CD8-positive, alpha-beta memory T cell (primary cell): ENCODE measurements around the gene TDRD15. TPM values are rescaled to one million over a fixed set of nuclear protein-coding genes. Genes with fewer than 3 reads are reported as not detected.
"Not testable (repeated sequence)": the region's sequence is repeated elsewhere in the genome, so short reads cannot be mapped to it uniquely, and the experiment has no call there.

Experiments used
- CTCF ChIA-PET: fragments of 350-600 bp; sonication (Branson Sonifier 250); formaldehyde crosslinking; loops from one replicate; lab custom pipeline; 2021; ENCODE audit warnings: antibody characterized with exemption; lab: Charles Lee
- POLR2A ChIA-PET: fragments of 350-600 bp; sonication (Branson Sonifier 250); formaldehyde crosslinking; loops from one replicate; lab custom pipeline; 2021; ENCODE audit warnings: antibody characterized with exemption; lab: Charles Lee
- DNase-seq, 5 donors: peaks; one replicate each; pipeline versions ENCODE4 v3.0.0 to v3.0.0-alpha.2; 2020 to 2022; ENCODE audit warnings: mixed read lengths in 1 of 5
- H3K27ac ChIP-seq: one replicate; pipeline ENCODE4 v1.7.0; 2013; ENCODE audit warnings: low read depth, mild to moderate bottlenecking, low read length, moderate library complexity
- H3K27me3 ChIP-seq: 2 replicates; pipeline ENCODE4 v1.7.0; 2013; ENCODE audit warnings: low read length, mild to moderate bottlenecking; ENCODE audit not compliant: insufficient read depth, poor library complexity, severe bottlenecking
- H3K36me3 ChIP-seq: 2 replicates; pipeline ENCODE4 v1.7.0; 2013; ENCODE audit warnings: mild to moderate bottlenecking, low read length, moderate library complexity; ENCODE audit not compliant: insufficient read depth
- H3K4me1 ChIP-seq: 2 replicates; pipeline ENCODE4 v1.7.0; 2013; ENCODE audit warnings: mild to moderate bottlenecking, low read length, moderate library complexity; ENCODE audit not compliant: insufficient read depth
- H3K4me3 ChIP-seq: 2 replicates; pipeline ENCODE4 v1.7.0; 2013; ENCODE audit warnings: mild to moderate bottlenecking, low read length
- H3K9me3 ChIP-seq: 2 replicates; pipeline ENCODE4 v1.7.0; 2013; ENCODE audit warnings: mild to moderate bottlenecking, low read length
- H3K27ac Mint-ChIP-seq, 8 donors: one replicate each; pipeline ENCODE4 v1.8.0; 2020 to 2021; ENCODE audit warnings: mixed read lengths in 8 of 8, mild to moderate bottlenecking in 6 of 8, inconsistent platforms in 3 of 8, moderate library complexity in 3 of 8
- H3K27me3 Mint-ChIP-seq, 2 donors: one replicate each; pipeline ENCODE4 v1.8.0; 2020 to 2021; ENCODE audit warnings: mixed read lengths in 2 of 2, mild to moderate bottlenecking in 1 of 2, moderate library complexity in 1 of 2
- H3K36me3 Mint-ChIP-seq, 3 donors: one replicate each; pipeline ENCODE4 v1.8.0; 2020 to 2021; ENCODE audit warnings: mixed read lengths in 3 of 3, inconsistent platforms in 1 of 3, mild to moderate bottlenecking in 1 of 3
- H3K4me1 Mint-ChIP-seq, 3 donors: one replicate each; pipeline ENCODE4 v1.8.0; 2020 to 2021; ENCODE audit warnings: mixed read lengths in 3 of 3, inconsistent platforms in 1 of 3, mild to moderate bottlenecking in 1 of 3
- H3K4me3 Mint-ChIP-seq, 7 donors: one replicate each; pipeline ENCODE4 v1.8.0; 2020 to 2021; ENCODE audit warnings: mixed read lengths in 7 of 7, mild to moderate bottlenecking in 6 of 7, moderate library complexity in 4 of 7, inconsistent platforms in 2 of 7
- H3K9me3 Mint-ChIP-seq, 5 donors: one replicate each; pipeline ENCODE4 v1.8.0; 2020 to 2022; ENCODE audit warnings: mixed read lengths in 5 of 5, mild to moderate bottlenecking in 3 of 5, moderate library complexity in 2 of 5, inconsistent platforms in 1 of 5
- polyA plus RNA-seq: library from polyadenylated mRNA; unstranded; fragments of 300-500 nt; fragmentation: Illumina TruSeq; gene quantifications from one replicate; pipeline ENCODE4 v1.2.3, GENCODE V29; 2021
- total RNA-seq, 2 experiments: library from RNA; stranded (reverse); gene quantifications; one replicate each; pipeline ENCODE4 v1.2.3, GENCODE V29; 2021

The TDRD15 gene
- total and polyA plus RNA-seq, 3 experiments from 2014 or later = 0.04 to 0.05 TPM; not detected in 1

- Histone ChIP-seq H3K4me3 (no peak overlapping the region), H3K27me3 (no peaks in the 10 kb centered on the region), H3K27ac (no peak overlapping the region), H3K4me1 (no peaks in the 10 kb centered on the region), H3K36me3 (no peaks in the 10 kb centered on the region), H3K9me3 (no peaks in the 10 kb centered on the region)
- Mint-ChIP-seq H3K27me3 (peaks cover 2 to 19% of the 10 kb centered on the region in 2 donors), H3K36me3 (no peaks in the 10 kb centered on the region), H3K27ac (no peak overlapping the region), H3K4me1 (no peaks in the 10 kb centered on the region), H3K9me3 (no peaks in the 10 kb centered on the region), H3K4me3 (no peak overlapping the region)
- CTCF ChIA-PET = interaction anchor here (1.8 kb wide), 1 partner anchor 456 kb away, joined by 4 read pairs; no protein-coding TSS in a partner anchor
- no peak for DNase-seq
- POLR2A ChIA-PET = no interaction called here
Observed at GRCh38 chr2:21117688-21118087, 6.1 kb upstream of the TDRD15 start.

GRCh38 chr2:21118302-21118920, 5.4 kb upstream of the TDRD15 start:
- H3K4me3 ChIP-seq = no peak overlapping the region
- no peaks in the 10 kb centered on the region for H3K9me3 ChIP-seq
- no peaks in the 10 kb centered on the region for H3K27me3 ChIP-seq
- H3K36me3 ChIP-seq = no peaks in the 10 kb centered on the region
- Mint-ChIP-seq H3K27me3 (peaks cover 2 to 17% of the 10 kb centered on the region in 2 donors), H3K4me3 (no peak overlapping the region), H3K36me3 (no peaks in the 10 kb centered on the region), H3K9me3 (no peaks in the 10 kb centered on the region), H3K27ac (no peak overlapping the region), H3K4me1 (no peaks in the 10 kb centered on the region)
- no peak for DNase-seq
- H3K4me1 ChIP-seq = no peaks in the 10 kb centered on the region
- no peak overlapping the region for H3K27ac ChIP-seq
- ChIA-PET POLR2A (no interaction called here), CTCF (no interaction called here)

GRCh38 chr2:21131861-21132260, 8.1 kb downstream of the TDRD15 start:
- H3K9me3 ChIP-seq = no peaks in the 10 kb centered on the region
- H3K9me3 Mint-ChIP-seq = no peaks in the 10 kb centered on the region

GRCh38 chr2:21135585-21135984, 11.8 kb downstream of the TDRD15 start:
- no peak overlapping the region for H3K4me3 ChIP-seq
- ChIA-PET CTCF (no interaction called here), POLR2A (no interaction called here)
- no peaks in the 10 kb centered on the region for H3K4me1 ChIP-seq
- no peaks in the 10 kb centered on the region for H3K36me3 ChIP-seq
- no peaks in the 10 kb centered on the region for H3K9me3 Mint-ChIP-seq
- H3K27me3 Mint-ChIP-seq = peaks cover 0 to 4% of the 10 kb centered on the region in 2 donors
- H3K9me3 ChIP-seq = no peaks in the 10 kb centered on the region
- no peaks in the 10 kb centered on the region for H3K27me3 ChIP-seq
- H3K36me3 Mint-ChIP-seq = peaks cover 0 to 3% (median 2%) of the 10 kb centered on the region in 3 donors
- no peak for DNase-seq
- no peak overlapping the region for H3K27ac Mint-ChIP-seq
- no peak overlapping the region for H3K4me3 Mint-ChIP-seq
- no peaks in the 10 kb centered on the region for H3K4me1 Mint-ChIP-seq
- no peak overlapping the region for H3K27ac ChIP-seq

More at GRCh38 chr2:21131861-21132260, 8.1 kb downstream of the TDRD15 start:
- Mint-ChIP-seq H3K27ac (no peak overlapping the region), H3K36me3 (no peaks in the 10 kb centered on the region), H3K4me3 (no peak overlapping the region), H3K27me3 (peaks cover 0 to 4% of the 10 kb centered on the region in 2 donors), H3K4me1 (no peaks in the 10 kb centered on the region)
- no peak for DNase-seq
- no peaks in the 10 kb centered on the region for H3K4me1 ChIP-seq
- H3K27me3 ChIP-seq = no peaks in the 10 kb centered on the region
- no peak overlapping the region for H3K4me3 ChIP-seq
- no peaks in the 10 kb centered on the region for H3K36me3 ChIP-seq
- H3K27ac ChIP-seq = no peak overlapping the region
- POLR2A ChIA-PET = no interaction called here
- CTCF ChIA-PET = no interaction called here

GRCh38 chr2:21142149-21142548, 18.4 kb downstream of the TDRD15 start:
- H3K36me3 Mint-ChIP-seq = peaks cover 0 to 3% (median 2%) of the 10 kb centered on the region in 3 donors
- H3K4me1 Mint-ChIP-seq = no peaks in the 10 kb centered on the region
- no peak overlapping the region for H3K27ac Mint-ChIP-seq
- DNase-seq = no peak
- H3K27me3 ChIP-seq = no peaks in the 10 kb centered on the region
- H3K4me3 ChIP-seq = no peak overlapping the region
- peaks cover 0 to 6% (median 0%) of the 10 kb centered on the region in 5 donors for H3K9me3 Mint-ChIP-seq
- POLR2A ChIA-PET = no interaction called here
- CTCF ChIA-PET = no interaction called here
- H3K27ac ChIP-seq = no peak overlapping the region
- H3K36me3 ChIP-seq = no peaks in the 10 kb centered on the region
- H3K4me3 Mint-ChIP-seq = no peak overlapping the region
- no peaks in the 10 kb centered on the region for H3K27me3 Mint-ChIP-seq
- H3K4me1 ChIP-seq = no peaks in the 10 kb centered on the region
- no peaks in the 10 kb centered on the region for H3K9me3 ChIP-seq

- H3K27me3 ChIP-seq = no peaks in the 10 kb centered on the region
- Mint-ChIP-seq H3K4me1 (no peaks in the 10 kb centered on the region), H3K27me3 (no peaks in the 10 kb centered on the region), H3K4me3 (no peak overlapping the region), H3K9me3 (peaks cover 0 to 6% (median 0%) of the 10 kb centered on the region in 5 donors), H3K27ac (no peak overlapping the region), H3K36me3 (no peaks in the 10 kb centered on the region)
- H3K27ac ChIP-seq = no peak overlapping the region
- no peaks in the 10 kb centered on the region for H3K9me3 ChIP-seq
- no peak overlapping the region for H3K4me3 ChIP-seq
- POLR2A ChIA-PET = no interaction called here
- H3K4me1 ChIP-seq = no peaks in the 10 kb centered on the region
- no peak for DNase-seq
- CTCF ChIA-PET = no interaction called here
- no peaks in the 10 kb centered on the region for H3K36me3 ChIP-seq
Observed at GRCh38 chr2:21146638-21147037, 22.9 kb downstream of the TDRD15 start.

- no peak overlapping the region for H3K27ac ChIP-seq
- CTCF ChIA-PET = no interaction called here
- no peaks in the 10 kb centered on the region for H3K9me3 ChIP-seq
- DNase-seq = no peak
- H3K9me3 Mint-ChIP-seq = peaks cover 0 to 6% (median 3%) of the 10 kb centered on the region in 5 donors
- H3K4me3 Mint-ChIP-seq = no peak overlapping the region
- no peak overlapping the region for H3K4me3 ChIP-seq
- H3K36me3 Mint-ChIP-seq = no peaks in the 10 kb centered on the region
- H3K27me3 ChIP-seq = no peaks in the 10 kb centered on the region
- H3K4me1 Mint-ChIP-seq = no peaks in the 10 kb centered on the region
- no peaks in the 10 kb centered on the region for H3K27me3 Mint-ChIP-seq
- H3K36me3 ChIP-seq = no peaks in the 10 kb centered on the region
- no peak overlapping the region for H3K27ac Mint-ChIP-seq
- no peaks in the 10 kb centered on the region for H3K4me1 ChIP-seq
- POLR2A ChIA-PET = no interaction called here
Observed at GRCh38 chr2:21148718-21149117, 24.9 kb downstream of the TDRD15 start.

- H3K9me3 ChIP-seq, H3K27ac ChIP-seq, H3K27me3 ChIP-seq, CTCF ChIA-PET, H3K4me1 ChIP-seq, H3K4me3 Mint-ChIP-seq, POLR2A ChIA-PET, H3K4me3 ChIP-seq, DNase-seq, H3K27ac Mint-ChIP-seq, H3K4me1 Mint-ChIP-seq, H3K36me3 ChIP-seq, H3K36me3 Mint-ChIP-seq, H3K9me3 Mint-ChIP-seq, H3K27me3 Mint-ChIP-seq: not testable (repeated sequence)
Observed at GRCh38 chr2:21151234-21151633, 27.5 kb downstream of the TDRD15 start.
